ENCODE data around the gene PFDN1. TPM values are rescaled to one million over a fixed set of nuclear protein-coding genes. Genes with fewer than 3 reads are reported as not detected.

Gene PFDN1
- total RNA-seq, 2 experiments from 2014 or later = 49.1 to 50.6 TPM

DNA sequence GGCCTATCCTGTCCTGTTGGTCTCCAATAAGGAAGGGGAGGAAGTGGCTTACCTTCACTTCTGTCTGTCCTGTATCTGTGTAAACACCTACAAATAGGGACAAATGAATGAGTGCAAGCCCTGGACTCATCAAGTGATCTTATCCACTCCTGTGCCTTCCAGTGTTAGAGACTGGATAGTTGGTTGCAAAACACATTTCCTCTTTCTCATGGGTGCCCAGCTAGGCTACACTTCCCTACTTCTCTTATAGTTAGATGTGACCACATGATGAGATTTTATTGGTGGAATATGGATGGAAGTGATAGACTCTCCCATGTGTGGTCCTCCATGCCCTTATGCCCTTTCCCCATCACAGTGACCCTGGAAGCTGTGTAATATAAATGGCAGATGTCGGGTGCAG lies 16.9 kb upstream of the PFDN1 start:
- Mint-ChIP-seq H3K36me3 (ENCODE audit: low read depth) (no peaks in the 10 kb centered on the region), H3K4me1 (ENCODE audit: low read depth) (peaks cover 3% of the 10 kb centered on the region), H3K9me3 (no peaks in the 10 kb centered on the region), H3K27me3 (no peaks in the 10 kb centered on the region), H3K27ac (no peak overlapping the region), H3K4me3 (no peak overlapping the region)
- ATAC-seq (no peak), DNase-seq (no peak)
- ChIA-PET POLR2A (interaction anchor here (0.6 kb wide), 1 partner anchor 624 kb away, joined by 3 read pairs; no protein-coding TSS in a partner anchor), CTCF (interaction anchor here (1.5 kb wide), 1 partner anchor 83 kb away, joined by 3 read pairs; no protein-coding TSS in a partner anchor)
- TF ChIP-seq, protein P1, sequence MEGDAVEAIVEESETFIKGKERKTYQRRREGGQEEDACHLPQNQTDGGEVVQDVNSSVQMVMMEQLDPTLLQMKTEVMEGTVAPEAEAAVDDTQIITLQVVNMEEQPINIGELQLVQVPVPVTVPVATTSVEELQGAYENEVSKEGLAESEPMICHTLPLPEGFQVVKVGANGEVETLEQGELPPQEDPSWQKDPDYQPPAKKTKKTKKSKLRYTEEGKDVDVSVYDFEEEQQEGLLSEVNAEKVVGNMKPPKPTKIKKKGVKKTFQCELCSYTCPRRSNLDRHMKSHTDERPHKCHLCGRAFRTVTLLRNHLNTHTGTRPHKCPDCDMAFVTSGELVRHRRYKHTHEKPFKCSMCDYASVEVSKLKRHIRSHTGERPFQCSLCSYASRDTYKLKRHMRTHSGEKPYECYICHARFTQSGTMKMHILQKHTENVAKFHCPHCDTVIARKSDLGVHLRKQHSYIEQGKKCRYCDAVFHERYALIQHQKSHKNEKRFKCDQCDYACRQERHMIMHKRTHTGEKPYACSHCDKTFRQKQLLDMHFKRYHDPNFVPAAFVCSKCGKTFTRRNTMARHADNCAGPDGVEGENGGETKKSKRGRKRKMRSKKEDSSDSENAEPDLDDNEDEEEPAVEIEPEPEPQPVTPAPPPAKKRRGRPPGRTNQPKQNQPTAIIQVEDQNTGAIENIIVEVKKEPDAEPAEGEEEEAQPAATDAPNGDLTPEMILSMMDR (IDR thresholded peaks at IDR 0.05) = no peak
- intact Hi-C loops (cut with micrococcal nuclease) = no loop called here

DNA sequence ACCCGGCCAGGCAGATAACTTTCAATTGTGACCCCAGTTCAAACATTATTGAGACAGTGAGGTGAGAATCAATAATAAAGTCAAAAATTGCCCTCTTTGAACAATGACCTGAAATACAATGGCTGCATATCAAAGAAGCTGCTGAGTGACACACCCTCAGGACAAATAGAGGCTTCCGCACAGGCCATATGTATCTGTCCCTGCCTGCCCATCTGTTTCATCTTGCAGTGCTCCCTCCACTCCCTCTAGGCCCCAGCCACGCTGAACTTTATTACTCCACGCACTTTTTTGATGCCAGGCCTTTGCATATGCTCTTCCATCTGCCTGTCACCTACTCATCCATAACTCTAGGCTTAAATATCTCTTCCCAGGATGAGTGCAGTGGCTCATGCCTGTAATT lies 15.9 kb upstream of the PFDN1 start:
- TF ChIP-seq, protein P1 (IDR thresholded peaks at IDR 0.05) = no peak
- intact Hi-C loops (cut with micrococcal nuclease) = no loop called here
- CTCF ChIA-PET = interaction anchor here (0.6 to 1.8 kb wide), 3 partner anchors 13 to 79 kb away, joined by 3 to 7 read pairs (median 3); no protein-coding TSS in a partner anchor
- POLR2A ChIA-PET = no interaction called here
- H3K36me3 Mint-ChIP-seq (ENCODE audit: low read depth) = no peaks in the 10 kb centered on the region
- no peaks in the 10 kb centered on the region for H3K27me3 Mint-ChIP-seq
- no peak for DNase-seq
- H3K9me3 Mint-ChIP-seq = no peaks in the 10 kb centered on the region
- no peak overlapping the region for H3K27ac Mint-ChIP-seq
- no peak overlapping the region for H3K4me3 Mint-ChIP-seq
- no peak for ATAC-seq
- H3K4me1 Mint-ChIP-seq (ENCODE audit: low read depth) = no peaks in the 10 kb centered on the region

DNA sequence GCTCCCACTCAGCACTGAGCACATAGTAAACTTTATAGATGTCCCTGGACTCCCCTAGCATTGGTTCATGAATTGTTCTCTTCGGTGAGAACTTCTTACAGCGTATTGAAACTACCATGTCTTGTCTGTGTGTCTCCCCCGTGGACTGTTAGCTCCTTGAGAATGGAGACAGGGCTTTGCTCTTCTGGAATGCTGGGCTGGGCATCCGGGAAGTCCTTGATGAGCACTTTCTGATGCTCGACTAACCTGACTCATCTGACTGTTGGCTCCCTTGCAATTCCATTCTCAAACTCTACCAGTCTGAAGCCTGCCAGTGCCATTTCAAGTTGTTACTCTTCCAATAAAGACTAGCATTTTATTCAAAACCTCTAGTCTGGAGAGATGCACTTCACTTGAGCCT lies 15.0 kb upstream of the PFDN1 start:
- ATAC-seq (no peak), DNase-seq (no peak)
- ChIA-PET POLR2A (interaction anchor here (1.2 kb wide), 1 partner anchor 69 kb away, joined by 3 read pairs; no protein-coding TSS in a partner anchor), CTCF (interaction anchor here (0.6 to 2.6 kb wide), 5 partner anchors 12 to 78 kb away, joined by 3 to 14 read pairs (median 3); partner anchors contain the start of gene PFDN1)
- H3K9me3 Mint-ChIP-seq = no peaks in the 10 kb centered on the region
- no peak overlapping the region for H3K4me3 Mint-ChIP-seq
- H3K36me3 Mint-ChIP-seq (ENCODE audit: low read depth) = no peaks in the 10 kb centered on the region
- H3K4me1 Mint-ChIP-seq (ENCODE audit: low read depth) = no peaks in the 10 kb centered on the region
- H3K27ac Mint-ChIP-seq = no peak overlapping the region
- H3K27me3 Mint-ChIP-seq = no peaks in the 10 kb centered on the region
- TF ChIP-seq, protein P1 (IDR thresholded peaks at IDR 0.05) = no peak
- intact Hi-C loops (cut with micrococcal nuclease) = no loop called here

DNA sequence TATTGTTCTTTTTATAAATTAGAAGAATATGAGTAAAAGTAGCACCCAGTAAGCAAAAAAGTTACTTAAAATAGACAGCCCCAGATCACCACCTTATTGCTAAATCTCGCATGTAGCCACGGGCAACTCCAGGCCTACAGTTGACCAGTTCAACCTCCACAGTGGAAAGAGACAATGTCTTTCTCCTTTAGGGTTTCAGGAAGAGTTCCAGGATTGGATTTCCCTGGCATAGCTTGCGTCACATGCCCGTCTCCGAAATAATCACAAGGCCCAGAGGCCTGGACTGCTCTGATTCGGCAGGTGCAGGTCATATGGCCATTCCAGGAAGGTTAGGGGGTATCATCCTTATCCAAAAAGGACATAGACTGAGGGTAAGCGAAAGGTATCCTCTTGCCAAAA lies 9.9 kb upstream of the PFDN1 start:
- TF ChIP-seq, protein P1 (IDR thresholded peaks at IDR 0.05) = no peak
- ChIA-PET CTCF (interaction anchor here (0.7 to 3.7 kb wide), 4 partner anchors 34 to 73 kb away, joined by 3 to 17 read pairs (median 4); partner anchors contain the start of gene HBEGF), POLR2A (no interaction called here)
- no peak for ATAC-seq
- H3K27me3 Mint-ChIP-seq = no peaks in the 10 kb centered on the region
- no peaks in the 10 kb centered on the region for H3K4me1 Mint-ChIP-seq (ENCODE audit: low read depth)
- no peak for DNase-seq
- H3K9me3 Mint-ChIP-seq = no peaks in the 10 kb centered on the region
- H3K4me3 Mint-ChIP-seq = no peak overlapping the region
- no peak overlapping the region for H3K27ac Mint-ChIP-seq
- H3K36me3 Mint-ChIP-seq (ENCODE audit: low read depth) = no peaks in the 10 kb centered on the region
- intact Hi-C loops (cut with micrococcal nuclease) = no loop called here

DNA sequence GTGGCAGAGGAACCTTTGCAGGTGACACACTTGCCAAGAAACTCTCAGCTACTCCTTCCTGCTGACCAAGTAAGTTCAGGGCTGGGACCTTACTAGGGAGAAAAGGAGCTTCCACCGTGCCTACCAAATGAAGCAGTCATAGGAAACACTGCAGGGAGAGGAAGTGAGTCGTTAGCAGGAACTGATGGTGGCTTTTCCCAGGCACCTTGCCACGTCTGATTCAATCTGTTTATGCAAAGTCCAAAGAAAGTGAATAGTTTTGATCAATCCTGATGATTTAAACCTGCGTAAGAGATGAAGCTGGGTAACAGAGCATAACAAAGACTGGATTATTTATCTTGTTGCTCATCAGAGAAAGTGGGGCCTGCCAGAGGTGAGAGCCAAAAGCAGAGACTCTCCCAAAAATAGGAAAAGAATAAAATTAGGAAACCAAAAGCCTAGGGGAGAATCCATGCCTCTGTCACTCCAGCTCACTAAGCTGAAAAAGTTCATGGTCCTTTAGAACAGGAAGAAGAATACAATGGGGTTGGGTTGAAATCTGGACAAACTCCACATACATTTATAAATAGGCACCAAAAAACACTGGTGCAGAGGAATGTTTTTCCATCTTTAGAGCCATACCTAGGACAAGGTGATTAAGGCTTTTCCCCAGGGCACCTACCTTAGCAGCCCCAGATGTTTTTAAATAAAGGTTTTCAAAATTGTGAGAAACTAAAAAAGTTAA lies 9.3 kb upstream of the PFDN1 start:
- H3K4me3 Mint-ChIP-seq = no peak overlapping the region
- H3K27ac Mint-ChIP-seq = no peak overlapping the region
- H3K27me3 Mint-ChIP-seq = no peaks in the 10 kb centered on the region
- no peak for DNase-seq
- H3K9me3 Mint-ChIP-seq = no peaks in the 10 kb centered on the region
- no peaks in the 10 kb centered on the region for H3K36me3 Mint-ChIP-seq (ENCODE audit: low read depth)
- no peak for ATAC-seq
- ChIA-PET CTCF (interaction anchor here (0.7 to 3.7 kb wide), 5 partner anchors 35 to 72 kb away, joined by 3 to 17 read pairs (median 5); partner anchors contain the start of gene HBEGF), POLR2A (no interaction called here)
- intact Hi-C loops (cut with micrococcal nuclease) = no loop called here
- no peaks in the 10 kb centered on the region for H3K4me1 Mint-ChIP-seq (ENCODE audit: low read depth)
- TF ChIP-seq, protein P1 (IDR thresholded peaks at IDR 0.05) = no peak

Measured in activated CD8-positive, alpha-beta T cell treated with anti-CD3 and anti-CD28 coated beads for 36 hours (primary cell).